ENCODE data around the gene LACTBL1.
"Not testable (repeated sequence)": the region's sequence is repeated elsewhere in the genome, so short reads cannot be mapped to it uniquely, and the experiment has no call there.

Gene LACTBL1

GRCh38 chr1:22976127-22976460, 3.4 kb upstream of the LACTBL1 start:
- no peak for FAIRE-seq

DNA sequence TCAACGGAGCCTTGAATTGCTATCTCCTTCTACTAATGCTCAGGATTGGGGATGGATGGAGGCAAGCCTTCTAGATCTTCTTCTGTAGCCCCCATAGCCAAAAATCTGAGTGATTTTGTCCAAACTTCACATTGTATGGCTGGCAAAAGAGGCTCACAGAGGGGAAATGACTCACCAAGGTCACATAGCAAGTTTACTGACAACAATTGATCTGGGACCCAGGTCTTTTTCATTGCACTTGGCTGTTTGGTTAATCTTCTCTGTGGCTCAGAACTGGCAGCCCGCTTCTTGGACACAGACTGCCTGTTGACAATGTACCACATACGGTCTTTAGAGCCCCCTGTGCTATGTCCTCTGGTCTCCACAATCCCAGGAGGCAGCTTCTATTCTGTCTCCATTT, 3.0 kb upstream of the LACTBL1 start:
- FAIRE-seq, result no peak

GRCh38 chr1:22971611-22972405, 858 bp downstream of the LACTBL1 start:
- FAIRE-seq, result no peak

DNA sequence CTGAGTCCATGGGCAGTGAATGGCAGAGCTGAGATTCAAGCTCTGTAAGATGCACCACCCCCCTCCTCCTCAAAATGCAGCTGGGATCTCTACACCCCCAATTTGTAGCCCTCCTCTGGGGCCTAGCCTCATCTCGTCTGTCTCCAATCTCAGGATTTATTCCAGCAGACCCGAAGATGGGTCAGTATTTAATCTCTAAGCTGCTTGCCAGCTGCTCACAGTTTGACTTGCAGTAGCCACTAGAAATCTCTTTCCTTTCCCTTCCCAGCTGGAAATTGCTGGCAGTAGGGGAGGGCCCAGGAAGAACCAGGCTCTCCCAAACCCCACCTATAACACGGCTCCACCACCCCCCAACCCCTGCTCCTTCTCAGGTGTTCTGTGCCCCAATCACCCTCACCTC, 1.5 kb downstream of the LACTBL1 start:
- no peak for FAIRE-seq

GRCh38 chr1:22970096-22970495, 2.6 kb downstream of the LACTBL1 start:
- no peak for FAIRE-seq

DNA sequence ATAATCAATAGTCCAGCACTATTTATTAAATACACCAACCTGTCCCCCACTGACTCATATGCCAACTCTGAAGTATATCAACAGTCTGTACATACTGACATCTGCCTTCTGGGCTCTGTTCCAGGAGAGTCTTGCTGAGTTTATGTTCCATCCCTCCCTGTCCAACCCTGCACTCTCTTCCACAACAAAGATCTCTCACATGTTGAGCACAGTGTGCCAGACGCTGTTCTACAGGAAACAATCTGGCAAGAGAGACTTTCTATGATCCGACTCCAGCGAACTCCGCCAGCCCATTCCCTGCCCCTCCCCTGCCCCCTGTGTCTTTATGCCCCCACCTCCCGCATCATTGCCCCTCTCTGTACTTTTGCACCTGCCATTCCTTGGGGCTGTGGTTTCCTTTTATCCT, 3.4 kb downstream of the LACTBL1 start:
- no peak for FAIRE-seq

DNA sequence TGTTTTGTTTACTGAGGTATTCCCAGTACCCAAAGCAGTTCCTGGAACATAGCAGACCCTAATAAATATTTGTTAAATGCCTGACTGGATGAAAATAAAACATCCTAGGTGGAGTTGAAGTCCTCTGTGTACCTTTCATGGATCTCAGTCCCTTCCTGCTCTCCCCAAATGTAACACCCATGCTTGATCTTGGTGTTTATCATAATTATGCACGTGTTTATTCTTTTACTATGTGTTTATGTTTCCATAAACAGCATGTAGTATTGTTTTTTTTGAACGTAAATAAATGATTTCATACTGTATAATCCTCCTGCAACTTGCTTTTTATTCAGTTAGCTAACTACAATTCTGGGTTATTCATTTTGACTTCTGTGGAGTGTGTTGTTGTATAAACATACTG, 4.8 kb downstream of the LACTBL1 start:
- no peak for FAIRE-seq

DNA sequence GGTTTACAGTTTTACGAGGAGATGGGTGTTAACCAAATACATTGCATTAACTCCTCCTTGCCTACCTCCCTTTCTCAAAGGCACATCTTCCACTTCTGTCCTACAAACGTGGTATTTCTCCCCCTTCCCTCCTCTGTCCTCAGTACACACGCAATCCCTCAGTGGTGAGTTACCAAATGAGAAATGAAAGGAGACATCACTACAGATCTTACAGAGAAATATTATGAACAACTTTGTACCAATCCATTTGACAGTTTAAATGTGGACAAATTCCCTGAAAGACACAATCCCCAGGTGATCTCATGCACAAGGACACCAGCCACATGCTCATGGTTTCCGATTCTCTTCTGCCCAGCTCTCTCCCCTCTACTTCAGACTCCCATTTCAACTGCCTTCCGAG, 6.4 kb downstream of the LACTBL1 start:
- FAIRE-seq, result no peak

- no peak for FAIRE-seq
Measured at GRCh38 chr1:22963044-22963677, 9.5 kb downstream of the LACTBL1 start.

DNA sequence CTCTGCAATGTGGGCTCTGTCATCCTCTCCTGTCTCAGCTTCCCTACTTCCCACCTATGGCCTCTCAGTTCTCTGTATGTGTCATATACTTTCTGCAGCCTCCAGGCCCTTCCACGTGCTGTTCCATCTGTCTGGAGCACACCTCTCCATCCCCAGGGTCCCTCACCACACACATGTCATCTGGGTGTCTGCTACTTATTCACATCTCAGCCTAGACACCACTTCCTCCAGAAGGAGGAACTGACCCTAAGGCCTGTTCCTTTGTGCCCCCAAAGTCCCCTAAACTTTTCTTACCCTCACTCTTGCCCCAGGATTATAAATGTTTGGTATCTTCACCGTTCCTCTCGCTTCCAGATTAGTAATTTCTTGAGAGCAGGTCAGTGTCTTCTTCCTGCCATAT, 10.1 kb downstream of the LACTBL1 start:
- FAIRE-seq, result no peak

DNA sequence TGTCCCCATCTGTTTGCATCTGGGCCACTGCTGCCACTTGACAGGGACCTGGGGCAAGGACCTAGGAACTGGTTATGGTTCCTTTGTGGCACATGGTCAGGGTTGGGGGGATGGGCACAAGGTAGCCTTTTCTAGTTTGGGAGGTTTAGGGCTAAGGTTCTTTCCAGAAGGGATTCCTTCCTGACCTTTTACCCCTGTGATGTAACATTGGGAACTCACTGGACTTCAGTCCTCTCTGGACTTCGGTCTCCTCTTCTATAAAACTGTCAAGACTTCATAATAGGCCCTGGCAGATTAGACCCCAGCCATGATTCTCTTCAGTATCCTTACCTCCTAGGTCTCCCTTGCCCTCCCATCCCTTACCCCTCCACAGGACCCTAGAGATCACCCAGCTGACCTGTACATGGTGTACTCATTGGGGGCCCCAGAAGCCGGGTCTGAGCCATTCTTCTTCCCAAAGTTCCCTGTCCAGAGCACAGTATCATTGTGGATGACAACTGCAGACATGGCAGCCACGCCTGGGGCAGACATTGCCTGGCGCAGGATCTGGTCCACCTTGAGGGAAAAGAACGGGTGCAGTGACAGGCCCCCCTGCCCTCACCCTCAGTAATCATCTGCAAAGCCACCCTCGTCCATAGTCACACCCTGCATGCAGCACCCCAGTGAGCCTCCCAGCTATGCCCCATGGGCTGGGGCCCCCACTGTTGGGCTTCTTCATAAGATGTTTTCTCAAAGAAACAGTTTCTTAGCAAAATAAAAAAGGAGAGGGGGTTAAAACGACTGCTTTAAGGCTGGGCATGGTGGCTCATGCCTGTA, 12.9 kb downstream of the LACTBL1 start:
- FAIRE-seq, result no peak

- no peak for FAIRE-seq
Measured at GRCh38 chr1:22958556-22958955, 14.1 kb downstream of the LACTBL1 start.

DNA sequence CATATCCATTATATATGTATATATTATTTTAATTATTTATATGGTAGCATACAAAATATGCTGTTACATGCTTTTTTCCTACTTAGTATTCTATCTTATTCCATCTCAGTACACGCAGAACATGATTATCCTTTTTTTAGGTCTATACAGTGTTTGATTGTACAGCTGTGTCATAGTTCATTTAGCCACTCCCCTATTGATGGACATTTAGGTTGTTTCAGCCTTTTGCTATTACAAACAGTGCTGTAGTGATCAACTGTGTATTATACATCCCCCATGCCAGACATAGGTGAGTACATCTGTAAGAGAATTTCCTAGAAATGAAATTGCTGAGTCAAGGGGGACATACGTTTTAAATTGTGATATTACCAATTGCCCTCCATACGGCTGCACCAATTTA, 15.6 kb downstream of the LACTBL1 start:
- no peak for FAIRE-seq

DNA sequence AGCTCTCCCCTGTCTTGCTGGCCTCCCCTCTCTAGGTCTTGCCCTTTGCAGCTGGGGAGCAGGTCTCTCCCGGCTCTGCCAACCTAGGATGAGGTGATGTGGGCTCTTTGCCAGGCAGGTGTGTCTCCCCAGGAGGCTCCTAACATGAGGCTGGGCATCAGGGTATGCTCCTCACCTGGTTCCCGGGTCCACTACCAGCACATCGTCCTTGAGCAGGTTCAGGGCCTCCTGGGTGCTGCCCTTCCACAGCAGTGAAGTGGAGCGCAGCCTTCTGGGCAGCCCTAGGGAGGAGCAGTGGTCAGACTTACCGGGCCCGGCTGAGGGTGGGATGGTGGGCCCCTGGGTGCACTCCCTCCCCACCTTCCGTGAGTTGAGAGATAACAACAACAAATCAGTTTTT, 17.5 kb downstream of the LACTBL1 start:
- FAIRE-seq, result no peak

DNA sequence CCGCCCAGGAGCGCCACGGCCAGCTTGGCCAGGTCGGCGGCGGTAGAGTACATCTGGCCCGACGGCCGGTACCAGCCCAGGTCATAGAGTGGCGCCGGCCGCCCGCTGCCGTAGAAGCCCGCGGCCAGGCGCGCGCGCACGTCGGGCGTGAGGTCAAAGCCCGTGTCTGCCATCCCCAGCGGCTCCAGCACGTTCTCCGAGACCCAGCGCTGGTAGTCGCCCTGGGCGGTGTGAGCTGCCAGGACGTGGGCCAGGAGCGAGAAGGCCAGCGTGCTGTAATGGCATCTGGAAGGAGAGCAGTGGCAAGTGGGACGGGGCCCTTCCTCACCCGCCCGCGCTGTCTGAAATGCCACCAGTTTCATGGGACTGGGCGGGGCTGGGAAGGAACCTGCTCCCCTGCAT, 18.9 kb downstream of the LACTBL1 start:
- no peak for FAIRE-seq

GRCh38 chr1:22953057-22953739, 19.5 kb downstream of the LACTBL1 start:
- FAIRE-seq, result no peak

- no peak for FAIRE-seq
Measured at GRCh38 chr1:22952694-22953056, 20.0 kb downstream of the LACTBL1 start.

GRCh38 chr1:22951796-22952195, 20.9 kb downstream of the LACTBL1 start:
- no peak for FAIRE-seq

DNA sequence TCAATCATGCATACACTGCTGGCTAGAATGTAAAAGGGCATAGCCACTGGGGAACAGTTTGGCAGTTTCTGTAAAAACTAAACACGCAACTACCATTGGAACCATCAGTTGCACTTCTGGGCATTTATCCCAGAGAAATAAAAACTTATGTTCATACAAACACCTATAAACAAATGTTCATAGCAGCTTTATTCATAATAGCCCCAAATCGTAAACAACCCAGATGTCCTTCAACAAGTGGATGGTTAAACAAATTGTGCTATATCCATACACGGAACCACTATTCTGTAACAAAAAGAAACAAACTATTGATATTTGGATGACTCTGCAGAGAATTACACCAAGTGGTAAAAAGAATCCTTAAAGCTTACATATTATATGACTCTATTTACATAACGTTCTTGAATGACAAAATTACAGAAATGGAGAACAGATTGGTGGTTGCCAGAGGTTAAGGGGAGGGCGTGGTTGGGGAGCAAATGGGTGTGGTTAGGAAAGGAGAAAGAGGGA, 22.8 kb downstream of the LACTBL1 start:
- FAIRE-seq, result no peak

- FAIRE-seq, result not testable (repeated sequence)
Measured at GRCh38 chr1:22945171-22945570, 27.5 kb downstream of the LACTBL1 start.

DNA sequence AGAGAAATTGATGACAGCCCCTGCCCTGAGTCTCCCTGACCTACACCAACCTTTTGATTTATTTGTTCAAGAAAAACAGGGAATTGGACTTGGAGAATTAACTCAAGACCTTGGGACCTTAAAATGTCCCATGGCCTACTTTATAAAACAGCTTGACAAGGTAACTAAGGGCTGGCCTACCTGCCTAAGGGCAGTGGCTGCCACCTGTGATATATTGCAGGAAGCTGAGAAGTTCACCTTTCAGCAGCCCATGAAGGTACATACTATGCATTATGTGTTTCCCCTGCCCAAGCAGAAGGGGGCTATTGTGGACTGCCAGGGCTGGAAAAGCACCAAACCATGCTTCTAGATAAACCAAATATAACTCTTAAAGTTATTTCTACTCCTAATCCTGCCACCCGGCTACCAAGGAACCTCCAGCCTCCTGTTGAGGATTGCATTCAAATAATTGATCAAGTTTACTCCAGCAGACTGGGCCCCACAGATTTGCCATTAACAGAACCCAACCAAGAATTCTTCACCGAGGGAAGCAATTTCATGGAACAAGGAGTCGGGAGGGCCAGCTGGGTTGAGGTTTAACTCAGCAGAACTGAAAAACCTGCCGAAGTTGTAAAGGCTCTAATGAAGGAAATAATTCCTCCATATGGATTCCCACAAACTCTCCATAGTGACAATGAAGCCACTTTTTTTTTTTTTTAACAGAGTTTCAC, 28.2 kb downstream of the LACTBL1 start:
- FAIRE-seq, result no peak

- no peak for FAIRE-seq
Measured at GRCh38 chr1:22941257-22941656, 31.4 kb downstream of the LACTBL1 start.

- FAIRE-seq, result no peak
Measured at GRCh38 chr1:22936681-22937080, 36.0 kb downstream of the LACTBL1 start.
